GM13976 (cell line): ENCODE measurements around the gene HIVEP2.

Experiments used
- DNase-seq: peaks from one replicate; pipeline ENCODE4 v3.0.0; 2012; ENCODE audit warnings: low spot score
- in situ Hi-C: fragments of 300-500 bp; cut with MboI; formaldehyde crosslinking; loops from one replicate; pipeline ENCODE4 v1.12.0; 2022; ENCODE audit warnings: low sequenced_read_pairs, mixed read lengths, inconsistent platforms; ENCODE audit not compliant: unreplicated experiment
- TF ChIP-seq, protein P1 (sequence below): IDR thresholded peaks from 2 replicates; pipeline ENCODE4 v1.5.1; 2012; ENCODE audit warnings: borderline replicate concordance, mild to moderate bottlenecking; ENCODE audit not compliant: insufficient read depth; ENCODE audit errors: extremely low read depth, missing control alignments, control extremely low read depth

The HIVEP2 gene

DNA sequence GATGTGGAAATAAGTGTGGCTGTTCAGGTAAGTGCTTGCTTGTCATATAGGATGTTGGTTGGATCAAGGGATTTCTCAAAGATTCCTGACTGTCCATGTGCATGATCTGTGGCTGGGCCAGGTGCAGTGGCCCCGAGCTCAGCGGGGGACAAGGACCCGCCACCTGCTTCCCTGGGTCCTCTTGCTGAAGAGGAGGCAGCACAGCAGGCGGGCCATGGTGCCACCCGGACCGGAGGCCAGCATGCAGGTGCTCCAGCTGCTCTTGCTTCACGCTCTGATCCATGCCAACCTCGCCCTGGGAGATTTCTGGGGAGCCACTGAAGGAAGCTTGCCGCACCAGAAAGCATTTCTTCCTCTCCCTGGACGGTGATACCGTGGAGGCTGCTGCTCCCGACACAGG is 173.8 kb downstream of the HIVEP2 start:
- TF ChIP-seq, protein P1, sequence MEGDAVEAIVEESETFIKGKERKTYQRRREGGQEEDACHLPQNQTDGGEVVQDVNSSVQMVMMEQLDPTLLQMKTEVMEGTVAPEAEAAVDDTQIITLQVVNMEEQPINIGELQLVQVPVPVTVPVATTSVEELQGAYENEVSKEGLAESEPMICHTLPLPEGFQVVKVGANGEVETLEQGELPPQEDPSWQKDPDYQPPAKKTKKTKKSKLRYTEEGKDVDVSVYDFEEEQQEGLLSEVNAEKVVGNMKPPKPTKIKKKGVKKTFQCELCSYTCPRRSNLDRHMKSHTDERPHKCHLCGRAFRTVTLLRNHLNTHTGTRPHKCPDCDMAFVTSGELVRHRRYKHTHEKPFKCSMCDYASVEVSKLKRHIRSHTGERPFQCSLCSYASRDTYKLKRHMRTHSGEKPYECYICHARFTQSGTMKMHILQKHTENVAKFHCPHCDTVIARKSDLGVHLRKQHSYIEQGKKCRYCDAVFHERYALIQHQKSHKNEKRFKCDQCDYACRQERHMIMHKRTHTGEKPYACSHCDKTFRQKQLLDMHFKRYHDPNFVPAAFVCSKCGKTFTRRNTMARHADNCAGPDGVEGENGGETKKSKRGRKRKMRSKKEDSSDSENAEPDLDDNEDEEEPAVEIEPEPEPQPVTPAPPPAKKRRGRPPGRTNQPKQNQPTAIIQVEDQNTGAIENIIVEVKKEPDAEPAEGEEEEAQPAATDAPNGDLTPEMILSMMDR = no peak
- in situ Hi-C loops = no loop called here
- no peak for DNase-seq

DNA sequence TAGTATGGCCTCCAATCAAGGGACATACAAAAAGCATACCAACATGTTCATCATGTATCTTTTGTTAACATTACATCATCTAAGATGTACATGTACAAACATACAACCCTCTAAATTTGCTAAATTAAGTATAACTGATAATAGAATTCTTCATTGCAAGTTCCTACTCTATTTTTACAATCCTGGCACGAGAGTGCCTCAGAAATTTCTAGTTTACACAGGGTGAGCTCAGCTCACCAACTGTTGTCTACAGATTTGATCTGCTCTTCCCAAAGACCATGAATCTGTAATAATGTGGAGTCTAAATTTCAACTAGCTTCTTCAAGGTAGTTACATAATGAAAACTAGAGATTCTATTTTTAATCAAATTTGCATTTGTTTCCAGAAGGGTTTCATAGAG is 179.7 kb downstream of the HIVEP2 start:
- in situ Hi-C loops = no loop called here
- TF ChIP-seq, protein P1 = no peak
- no peak for DNase-seq

DNA sequence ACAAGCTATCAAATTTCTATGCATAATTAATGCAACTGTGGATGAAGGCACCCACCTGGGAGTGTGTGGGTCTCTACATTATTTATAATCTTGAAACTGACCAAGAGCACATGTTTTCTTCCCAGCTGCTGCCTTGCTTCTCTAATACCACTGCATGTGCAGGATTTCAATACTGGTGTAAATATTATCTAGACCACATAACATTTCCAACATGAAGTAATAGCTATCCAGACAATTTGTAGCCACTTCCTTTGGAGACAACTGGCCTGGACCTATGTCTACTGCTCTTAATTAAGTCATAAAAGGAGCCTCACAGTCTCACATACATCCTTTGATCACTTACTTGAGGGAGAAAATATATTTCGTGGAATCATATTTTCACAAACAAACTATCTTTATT is 180.7 kb downstream of the HIVEP2 start:
- in situ Hi-C loops = no loop called here
- TF ChIP-seq, protein P1 = no peak
- DNase-seq = no peak

DNA sequence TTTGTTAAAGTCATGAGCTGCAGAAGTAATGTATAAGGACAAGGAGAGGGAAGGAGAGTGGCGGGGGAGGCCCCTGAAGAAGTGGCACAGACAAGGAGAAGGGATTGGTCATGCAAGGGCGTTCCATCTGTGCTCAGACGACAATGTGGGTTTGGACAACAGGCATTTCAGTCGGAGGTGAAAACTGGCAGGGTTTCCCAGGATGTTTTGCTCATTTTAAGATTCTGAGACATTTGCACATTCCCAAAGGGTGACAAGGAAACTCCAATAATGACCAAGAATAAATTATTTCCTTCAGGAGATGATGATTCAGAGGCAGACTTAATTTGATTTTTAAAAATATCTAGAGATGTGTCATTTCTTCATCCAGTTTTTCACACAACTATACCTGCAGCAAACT is 181.8 kb downstream of the HIVEP2 start:
- TF ChIP-seq, protein P1 = no peak
- in situ Hi-C loops = no loop called here
- DNase-seq = no peak

DNA sequence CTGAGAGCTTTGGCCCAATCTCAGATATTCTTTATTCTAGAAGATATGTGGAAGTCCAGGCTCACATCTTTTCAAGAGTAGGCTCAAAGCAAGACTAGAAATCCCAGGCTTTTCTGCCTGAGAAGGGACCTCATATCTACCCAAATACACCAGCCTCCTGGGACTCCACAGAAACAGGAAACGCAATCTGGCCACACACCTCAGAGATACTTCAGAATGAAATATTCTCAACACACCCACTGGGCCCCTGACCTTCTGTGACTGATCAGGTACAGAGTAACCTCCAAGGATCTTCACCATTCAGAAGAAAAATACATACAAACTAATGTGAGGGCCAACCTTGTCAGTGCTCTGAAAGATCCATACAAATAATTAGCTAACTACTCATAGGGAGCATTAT is 183.2 kb downstream of the HIVEP2 start:
- in situ Hi-C loops = no loop called here
- DNase-seq = no peak
- TF ChIP-seq, protein P1 = no peak

DNA sequence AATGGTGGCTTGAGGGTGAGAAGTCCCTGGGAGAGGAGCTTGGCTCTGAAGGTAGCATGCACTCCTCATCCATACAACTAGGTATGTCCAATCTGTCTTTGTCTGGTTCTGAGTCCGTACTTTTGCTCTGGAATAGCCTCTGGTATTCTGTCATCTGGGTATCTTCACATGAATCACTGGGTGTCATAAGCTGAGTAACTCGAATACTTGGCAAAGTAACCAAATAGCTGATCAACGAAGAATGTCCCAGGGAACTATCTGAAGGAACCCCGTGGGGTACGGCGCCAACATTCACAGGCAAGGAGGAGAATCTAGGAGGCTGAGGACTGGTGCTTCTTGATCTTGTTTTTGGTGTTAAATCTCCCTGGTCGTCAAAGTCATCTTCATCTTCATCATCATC is 184.8 kb downstream of the HIVEP2 start:
- DNase-seq = no peak
- TF ChIP-seq, protein P1 = no peak
- in situ Hi-C loops = no loop called here

DNA sequence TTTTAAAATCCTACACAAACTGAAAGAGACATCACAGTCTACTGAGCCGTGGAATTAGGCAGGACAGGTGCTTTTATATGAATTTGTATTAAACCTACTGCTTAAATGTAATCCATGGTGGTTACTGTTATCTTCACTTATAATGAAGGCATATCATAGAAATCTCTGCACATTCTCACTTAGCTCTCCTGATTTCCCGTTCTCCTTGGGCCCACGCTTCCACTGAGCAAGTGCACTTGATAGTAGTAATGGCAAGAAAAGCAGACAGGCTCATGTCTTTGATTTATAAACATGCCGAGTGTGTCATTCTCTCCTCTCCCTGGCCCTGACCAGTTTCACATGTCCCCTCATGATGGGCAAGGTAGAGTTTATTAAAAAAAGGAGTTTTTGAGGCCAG is 186.3 kb downstream of the HIVEP2 start:
- DNase-seq = no peak
- TF ChIP-seq, protein P1 = no peak
- in situ Hi-C loops = no loop called here
